ENCODE results near the gene E2F7.

The E2F7 gene

DNA sequence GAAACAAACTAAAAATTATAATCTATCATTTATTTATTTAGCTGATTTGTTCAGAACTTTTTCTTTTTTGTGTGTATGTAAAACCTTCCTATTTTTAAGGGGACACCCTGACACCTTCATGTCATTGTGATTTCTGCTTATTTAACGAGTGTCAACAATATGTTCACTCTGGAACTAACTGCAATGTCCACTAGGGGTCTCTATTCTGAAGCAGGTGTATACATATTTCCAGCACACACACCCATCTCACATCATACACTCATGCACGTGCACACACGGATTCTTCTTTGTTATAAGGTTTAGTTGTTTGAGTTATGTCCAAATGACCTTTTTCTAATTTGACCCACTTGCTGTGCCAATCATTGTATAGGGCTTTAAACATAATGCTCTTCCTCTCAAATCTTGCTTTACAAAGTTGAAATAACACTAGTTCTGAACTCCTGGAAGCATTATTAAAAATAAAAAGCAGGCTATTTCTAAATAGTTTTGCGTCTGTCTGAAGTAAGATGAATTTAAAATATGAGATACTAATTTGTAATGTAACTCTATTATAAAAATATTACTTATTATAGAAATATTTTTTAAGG, 15.5 kb downstream of the E2F7 start:
- H3K4me3 Mint-ChIP-seq, result no peak overlapping the region
- H3K36me3 Mint-ChIP-seq, result no peaks in the 10 kb centered on the region
- ATAC-seq (replicated peaks) (peak; percentile 93 to 97), DNase-seq (no peak)
- peaks cover 0 to 2% of the 10 kb centered on the region in 2 donors for H3K4me1 Mint-ChIP-seq
- H3K27ac Mint-ChIP-seq, result no peak overlapping the region
- no peaks in the 10 kb centered on the region for H3K27me3 Mint-ChIP-seq
- no peaks in the 10 kb centered on the region for H3K9me3 Mint-ChIP-seq

DNA sequence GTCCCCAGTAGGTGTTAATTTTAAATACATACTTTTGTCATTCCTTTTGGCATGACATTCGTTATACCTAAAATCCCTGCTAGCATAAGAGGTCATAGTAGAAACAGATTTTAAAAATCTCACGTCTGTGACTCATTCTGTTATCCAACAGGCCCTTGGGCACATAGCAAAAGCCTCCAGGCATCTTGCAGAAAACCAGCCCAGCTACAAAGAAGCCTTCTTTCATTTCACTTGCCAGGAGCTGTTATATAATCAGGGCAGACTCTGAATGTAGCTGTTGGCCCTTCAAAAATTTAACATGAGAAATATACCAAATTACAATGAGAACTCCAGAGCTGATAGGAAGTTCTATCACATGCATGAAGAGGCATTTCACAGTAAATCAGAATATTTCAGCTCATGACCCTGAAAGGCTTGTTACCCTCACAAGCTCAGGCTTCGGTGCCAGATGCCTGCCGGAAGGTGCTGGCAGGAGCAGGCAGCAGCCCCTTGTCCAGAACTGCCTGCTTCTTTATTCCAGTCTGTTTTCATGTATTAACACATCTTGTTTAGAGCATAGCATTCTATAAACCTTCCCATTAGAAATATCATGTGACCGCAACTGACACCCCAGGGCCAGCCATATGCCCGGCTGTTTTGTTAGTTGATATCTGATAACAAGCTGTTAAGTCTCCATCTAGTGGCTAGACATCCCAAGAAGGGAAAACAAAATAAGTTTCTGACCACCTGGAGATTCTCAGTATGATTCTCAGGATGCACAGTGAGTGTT, 17.8 kb downstream of the E2F7 start:
- DNase-seq (no peak), ATAC-seq (replicated peaks) (no peak)
- Mint-ChIP-seq H3K4me3 (no peak overlapping the region), H3K27ac (no peak overlapping the region), H3K4me1 (peaks cover 8 to 11% of the 10 kb centered on the region in 2 donors), H3K27me3 (no peaks in the 10 kb centered on the region), H3K9me3 (no peaks in the 10 kb centered on the region), H3K36me3 (no peaks in the 10 kb centered on the region)

DNA sequence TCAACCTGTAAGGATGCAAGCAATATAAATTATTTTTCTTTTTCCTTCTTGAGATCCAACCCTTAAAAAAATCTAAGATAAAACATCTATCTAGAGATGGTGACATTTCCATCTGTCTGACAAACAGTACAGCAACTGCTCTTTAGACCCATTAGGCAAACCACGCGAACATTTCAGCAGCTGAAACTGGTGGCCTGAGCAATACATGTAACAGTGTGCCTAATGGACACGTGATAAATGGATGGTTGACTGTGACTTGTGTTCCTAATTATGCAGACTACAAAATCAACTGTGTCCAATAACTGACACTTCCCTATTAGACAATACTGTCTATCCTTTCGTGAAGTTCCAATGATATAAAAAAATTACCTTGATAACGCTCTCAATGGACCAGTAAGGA, 18.9 kb downstream of the E2F7 start:
- H3K4me1 Mint-ChIP-seq, result peaks cover 8 to 18% of the 10 kb centered on the region in 2 donors
- no peak for ATAC-seq (replicated peaks)

DNA sequence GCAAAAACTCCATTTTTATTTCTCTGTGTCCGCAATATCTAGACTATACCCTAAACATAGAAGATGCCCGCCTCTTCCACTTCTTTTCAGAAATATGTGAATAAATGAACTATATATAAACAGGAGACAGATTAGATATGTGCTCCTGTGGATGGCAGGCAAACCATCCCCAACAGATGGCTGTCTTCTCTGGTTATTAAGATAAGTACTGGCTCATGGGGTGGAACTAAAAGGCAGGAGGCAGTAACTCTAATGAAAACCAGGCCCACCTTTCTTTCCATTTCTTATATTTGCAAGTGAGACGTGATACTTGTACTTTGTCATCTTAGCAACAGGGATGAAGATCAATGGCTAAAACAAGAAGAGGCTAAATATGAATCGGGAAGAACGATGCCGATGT, 20.2 kb downstream of the E2F7 start:
- no peak overlapping the region for H3K27ac Mint-ChIP-seq
- DNase-seq (no peak), ATAC-seq (replicated peaks) (no peak)
- no peaks in the 10 kb centered on the region for H3K36me3 Mint-ChIP-seq
- H3K4me3 Mint-ChIP-seq, result no peak overlapping the region
- no peaks in the 10 kb centered on the region for H3K9me3 Mint-ChIP-seq
- H3K4me1 Mint-ChIP-seq, result peaks cover 8 to 18% of the 10 kb centered on the region in 2 donors
- H3K27me3 Mint-ChIP-seq, result no peaks in the 10 kb centered on the region

More for the DNA sequence above, 18.9 kb downstream of the E2F7 start:
- Mint-ChIP-seq H3K9me3 (no peaks in the 10 kb centered on the region), H3K4me3 (no peak overlapping the region), H3K27me3 (no peaks in the 10 kb centered on the region), H3K27ac (no peak overlapping the region), H3K36me3 (no peaks in the 10 kb centered on the region)
- no peak for DNase-seq

DNA sequence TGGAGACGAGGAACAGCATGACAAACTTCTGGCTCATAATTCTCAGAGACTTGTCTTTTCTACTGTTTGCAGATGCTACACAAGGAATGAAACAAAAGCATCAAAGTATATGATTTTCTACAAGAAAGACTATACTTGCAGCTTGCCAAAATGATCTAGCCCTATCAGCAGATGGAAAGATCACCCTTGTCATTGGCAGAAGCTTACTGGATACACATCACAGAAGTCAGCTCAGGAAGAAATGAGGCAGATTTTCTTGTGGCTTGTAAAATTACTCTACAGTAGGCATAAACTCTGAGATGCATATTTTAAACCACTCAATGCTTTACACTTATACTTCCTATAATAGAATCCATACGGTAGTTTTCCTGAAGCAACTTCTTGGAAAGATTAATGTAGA, 20.6 kb downstream of the E2F7 start:
- Mint-ChIP-seq H3K27ac (no peak overlapping the region), H3K9me3 (no peaks in the 10 kb centered on the region), H3K36me3 (no peaks in the 10 kb centered on the region), H3K27me3 (no peaks in the 10 kb centered on the region), H3K4me3 (no peak overlapping the region), H3K4me1 (peaks cover 6 to 18% of the 10 kb centered on the region in 2 donors)
- no peak for DNase-seq
- no peak for ATAC-seq (replicated peaks)

DNA sequence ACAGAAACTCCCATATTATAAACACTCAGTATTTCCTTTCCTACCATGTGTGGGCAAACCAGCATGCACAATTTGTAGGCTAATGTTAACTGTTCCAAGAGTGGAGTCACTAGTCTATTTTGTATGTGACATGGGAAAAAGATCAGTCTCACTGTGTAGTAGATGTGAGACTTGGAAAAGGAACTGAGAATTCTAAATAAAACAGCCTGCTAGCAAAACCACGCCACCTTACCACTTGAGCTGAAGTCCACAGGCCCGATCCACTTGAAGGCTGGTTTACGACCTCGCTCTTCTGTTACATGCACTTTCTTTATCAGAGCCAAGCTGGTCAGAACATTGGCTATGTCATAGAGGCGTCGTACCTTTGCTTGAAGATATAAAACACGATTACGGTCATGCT, 22.5 kb downstream of the E2F7 start:
- H3K27ac Mint-ChIP-seq, result no peak overlapping the region
- DNase-seq (no peak), ATAC-seq (replicated peaks) (peak; percentile 79 to 84)
- H3K36me3 Mint-ChIP-seq, result no peaks in the 10 kb centered on the region
- H3K9me3 Mint-ChIP-seq, result peaks cover 0 to 2% of the 10 kb centered on the region in 2 donors
- H3K4me3 Mint-ChIP-seq, result no peak overlapping the region
- H3K27me3 Mint-ChIP-seq, result no peaks in the 10 kb centered on the region
- H3K4me1 Mint-ChIP-seq, result peaks cover 6 to 18% of the 10 kb centered on the region in 2 donors

DNA sequence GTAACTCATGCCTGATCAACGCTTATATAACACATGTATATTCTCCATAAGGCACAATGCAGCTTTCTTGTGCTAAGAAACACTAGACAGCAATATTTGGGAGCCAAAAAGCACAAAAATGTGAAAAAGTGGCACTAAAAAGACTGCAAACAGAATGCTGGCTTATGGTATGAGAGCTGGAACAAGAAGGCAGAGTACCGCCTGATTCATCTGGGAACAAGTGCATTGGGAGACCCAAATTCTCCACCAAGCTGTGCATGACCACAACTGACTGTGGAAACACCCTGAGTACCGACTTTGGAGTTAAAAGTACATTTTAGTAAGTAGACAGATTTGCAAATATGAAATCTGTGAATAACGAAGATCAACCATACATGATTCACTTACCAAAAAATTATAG, 25.1 kb downstream of the E2F7 start:
- Mint-ChIP-seq H3K4me3 (no peak overlapping the region), H3K27ac (no peak overlapping the region), H3K9me3 (peaks cover 4% of the 10 kb centered on the region in 2 donors), H3K4me1 (peaks cover 6 to 18% of the 10 kb centered on the region in 2 donors), H3K36me3 (no peaks in the 10 kb centered on the region), H3K27me3 (no peaks in the 10 kb centered on the region)
- DNase-seq, result no peak
- no peak for ATAC-seq (replicated peaks)

DNA sequence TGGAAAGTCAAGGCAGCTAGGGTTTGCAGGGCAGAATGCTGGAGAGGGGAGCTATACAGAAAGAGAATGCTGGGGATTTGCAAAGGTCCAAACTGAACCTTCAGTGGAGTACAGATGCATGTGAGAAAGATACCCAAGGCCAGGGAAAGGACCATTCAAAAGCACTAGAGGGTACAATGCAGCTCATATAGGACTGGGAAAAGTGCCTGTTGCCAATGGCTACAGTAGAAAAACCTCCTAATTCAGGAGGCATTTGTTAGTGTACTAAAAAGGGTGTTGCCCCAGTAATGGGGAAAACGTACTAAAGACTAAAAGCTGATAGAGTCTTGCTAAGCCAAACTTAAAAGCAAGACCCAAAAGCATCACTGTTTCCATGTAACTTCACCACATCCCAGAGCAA, 30.1 kb downstream of the E2F7 start:
- Mint-ChIP-seq H3K4me1 (no peaks in the 10 kb centered on the region), H3K27me3 (no peaks in the 10 kb centered on the region), H3K27ac (no peak overlapping the region), H3K4me3 (no peak overlapping the region), H3K9me3 (peaks cover 4% of the 10 kb centered on the region in 2 donors), H3K36me3 (no peaks in the 10 kb centered on the region)
- DNase-seq (no peak), ATAC-seq (replicated peaks) (no peak)

DNA sequence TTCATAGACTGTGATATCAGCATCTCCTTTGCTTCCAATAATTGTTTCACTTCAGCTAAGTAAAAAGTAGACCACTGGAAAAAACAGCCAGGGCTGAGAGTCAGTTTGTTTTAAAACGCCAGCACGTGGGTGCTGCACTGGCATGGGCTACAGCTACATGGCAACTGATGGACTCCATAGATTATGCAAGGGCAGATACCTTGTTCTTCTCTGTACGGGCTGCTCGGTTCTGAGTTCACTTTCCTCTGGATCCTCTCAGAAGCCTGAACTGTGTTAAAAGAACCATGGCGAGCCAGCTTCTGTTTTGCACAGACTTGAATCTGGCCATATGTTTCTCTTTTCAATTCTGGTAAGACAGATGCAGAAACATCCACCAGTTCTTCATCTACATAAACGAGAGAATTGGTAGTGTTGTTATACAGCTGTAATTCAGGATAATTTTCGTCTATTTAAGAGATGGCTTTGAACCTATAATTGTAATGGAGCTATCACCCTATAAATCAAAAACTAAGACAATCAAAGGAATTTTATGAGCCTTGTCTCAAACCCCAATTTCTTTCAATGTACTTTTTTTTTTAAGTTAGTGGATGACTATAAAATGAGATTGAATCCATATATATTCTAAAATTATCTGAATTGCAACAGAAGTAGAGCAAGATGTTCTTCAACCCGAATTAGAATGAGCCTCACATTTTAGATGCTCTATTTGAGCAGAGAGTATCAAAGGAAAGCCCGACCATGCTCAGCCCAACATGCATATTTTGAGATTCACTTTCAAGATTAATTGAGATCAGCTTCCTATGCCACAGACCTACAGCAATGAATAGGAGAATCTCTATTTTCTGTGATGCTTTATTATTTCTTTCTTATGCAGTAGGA, 31.5 kb downstream of the E2F7 start:
- no peak overlapping the region for H3K27ac Mint-ChIP-seq
- no peaks in the 10 kb centered on the region for H3K4me1 Mint-ChIP-seq
- H3K4me3 Mint-ChIP-seq, result no peak overlapping the region
- peaks cover 4% of the 10 kb centered on the region in 2 donors for H3K9me3 Mint-ChIP-seq
- H3K36me3 Mint-ChIP-seq, result no peaks in the 10 kb centered on the region
- ATAC-seq (replicated peaks) (no peak), DNase-seq (no peak)
- no peaks in the 10 kb centered on the region for H3K27me3 Mint-ChIP-seq

DNA sequence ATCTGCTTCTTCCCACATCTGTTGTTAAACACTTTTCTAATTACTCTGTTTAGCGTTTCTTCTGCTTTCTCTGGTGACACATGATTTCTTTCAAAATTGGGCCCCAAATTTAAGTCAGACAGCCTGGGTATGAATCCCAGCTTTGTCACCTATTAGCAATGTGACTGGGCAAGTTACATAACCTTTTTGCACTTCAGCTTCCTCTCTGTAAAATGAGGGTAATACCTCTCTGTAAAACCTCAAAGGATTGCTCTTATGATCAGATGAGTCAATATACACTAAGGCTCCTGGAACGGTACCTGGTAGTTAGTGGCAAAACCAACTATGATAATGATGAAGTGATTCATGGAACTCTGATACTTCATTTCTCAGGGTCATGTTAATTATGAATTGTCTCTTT, 33.0 kb downstream of the E2F7 start:
- Mint-ChIP-seq H3K27me3 (no peaks in the 10 kb centered on the region), H3K4me1 (no peaks in the 10 kb centered on the region), H3K36me3 (no peaks in the 10 kb centered on the region), H3K9me3 (peaks cover under 1 to 2% of the 10 kb centered on the region in 2 donors), H3K4me3 (no peak overlapping the region), H3K27ac (no peak overlapping the region)
- no peak for ATAC-seq (replicated peaks)
- DNase-seq, result no peak

DNA sequence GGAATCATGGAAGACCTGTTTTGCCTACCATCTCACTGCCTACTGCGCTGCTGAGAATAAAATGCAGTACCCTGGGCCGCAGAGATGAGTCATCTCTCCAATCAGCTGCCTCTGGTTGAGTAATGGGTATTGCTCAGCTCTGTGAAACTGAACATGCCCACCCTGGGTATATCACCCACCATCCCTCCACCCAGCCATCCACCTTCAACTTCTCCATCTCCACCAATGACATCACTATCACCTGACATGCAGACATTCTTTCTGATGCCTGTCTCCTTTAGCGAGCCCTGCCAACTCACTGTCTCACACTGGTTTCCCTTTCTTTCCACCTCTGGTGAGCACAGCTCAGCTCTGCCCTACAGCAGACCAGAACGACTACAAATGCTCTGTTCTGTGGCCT, 33.6 kb downstream of the E2F7 start:
- Mint-ChIP-seq H3K4me3 (no peak overlapping the region), H3K27me3 (no peaks in the 10 kb centered on the region), H3K27ac (no peak overlapping the region), H3K9me3 (no peaks in the 10 kb centered on the region), H3K36me3 (no peaks in the 10 kb centered on the region), H3K4me1 (no peaks in the 10 kb centered on the region)
- no peak for DNase-seq
- no peak for ATAC-seq (replicated peaks)

DNA sequence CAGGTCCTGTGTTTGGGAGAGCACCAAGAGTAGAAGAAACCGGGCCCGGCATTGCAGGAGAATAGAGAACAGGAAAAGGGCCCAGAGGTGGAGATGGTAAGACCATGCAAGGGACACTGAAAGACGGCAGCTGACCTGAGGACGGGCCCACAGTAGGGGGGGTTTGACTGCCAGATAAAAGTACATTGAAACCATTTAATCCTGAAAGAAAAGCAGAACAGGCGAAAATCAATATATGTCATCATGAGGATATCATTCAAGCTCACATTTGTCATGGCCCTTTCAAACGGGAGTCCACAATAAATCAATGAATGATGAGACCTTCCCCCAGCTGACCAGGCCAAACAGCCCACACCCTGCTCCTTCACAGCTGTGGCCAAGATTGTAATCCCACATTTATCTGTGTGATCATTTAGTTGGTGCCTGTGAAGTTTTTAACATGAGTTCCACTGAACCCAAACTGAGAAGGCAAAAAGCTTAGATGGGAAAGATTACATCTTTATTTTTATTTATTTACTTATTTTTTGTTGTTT, 39.5 kb downstream of the E2F7 start:
- no peaks in the 10 kb centered on the region for H3K36me3 Mint-ChIP-seq

DNA sequence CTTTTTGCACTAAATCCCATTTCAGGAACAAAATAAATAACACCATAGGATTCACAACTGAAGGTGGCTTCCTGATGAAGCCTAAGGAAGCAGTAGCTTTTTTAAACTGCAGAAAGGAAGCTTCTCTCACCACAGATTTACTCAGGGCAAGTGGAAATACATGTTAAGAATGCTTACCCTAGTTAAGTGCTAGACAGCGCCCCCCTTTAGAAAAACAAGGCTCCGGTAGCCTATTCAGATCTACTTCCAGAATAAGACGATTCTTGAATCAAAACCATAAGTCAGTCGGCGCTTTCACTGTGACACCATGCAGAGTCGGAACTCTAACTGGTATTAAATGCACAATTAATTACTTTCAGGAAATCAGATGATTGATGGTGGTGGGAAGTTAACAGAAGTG, 41.9 kb downstream of the E2F7 start:
- no peaks in the 10 kb centered on the region for H3K4me1 Mint-ChIP-seq
- no peak overlapping the region for H3K4me3 Mint-ChIP-seq
- no peak overlapping the region for H3K27ac Mint-ChIP-seq
- no peak for DNase-seq
- no peaks in the 10 kb centered on the region for H3K9me3 Mint-ChIP-seq
- no peaks in the 10 kb centered on the region for H3K27me3 Mint-ChIP-seq
- no peak for ATAC-seq (replicated peaks)
- H3K36me3 Mint-ChIP-seq, result no peaks in the 10 kb centered on the region

More for the DNA sequence above, 39.5 kb downstream of the E2F7 start:
- DNase-seq (no peak), ATAC-seq (replicated peaks) (no peak)
- Mint-ChIP-seq H3K4me3 (no peak overlapping the region), H3K9me3 (no peaks in the 10 kb centered on the region), H3K27me3 (no peaks in the 10 kb centered on the region), H3K4me1 (no peaks in the 10 kb centered on the region), H3K27ac (no peak overlapping the region)

DNA sequence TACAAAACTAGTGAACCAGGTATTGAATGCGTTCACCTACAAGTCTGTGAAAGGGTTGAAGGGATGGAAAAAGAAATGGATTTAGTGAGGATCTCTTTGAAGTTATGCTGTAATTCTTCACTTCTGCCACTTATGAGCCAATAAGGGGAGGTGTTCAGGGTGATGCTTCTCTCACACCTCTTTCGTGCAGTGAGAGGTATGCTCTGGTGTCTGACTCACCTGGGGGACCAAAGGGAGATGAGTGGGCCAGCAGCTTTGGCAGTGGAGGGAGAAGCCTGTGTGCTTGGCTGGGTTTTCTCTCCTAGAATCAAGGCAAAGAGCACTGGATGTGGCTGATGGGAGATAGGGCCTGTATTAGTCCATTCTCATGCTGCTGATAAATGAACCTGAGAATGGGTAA, 45.4 kb downstream of the E2F7 start:
- no peaks in the 10 kb centered on the region for H3K9me3 Mint-ChIP-seq
- DNase-seq (no peak), ATAC-seq (replicated peaks) (no peak)
- H3K27me3 Mint-ChIP-seq, result no peaks in the 10 kb centered on the region
- H3K36me3 Mint-ChIP-seq, result no peaks in the 10 kb centered on the region
- no peak overlapping the region for H3K27ac Mint-ChIP-seq
- H3K4me3 Mint-ChIP-seq, result no peak overlapping the region
- no peaks in the 10 kb centered on the region for H3K4me1 Mint-ChIP-seq

Measured in stimulated activated naive B cell treated with anti-CD40 and anti-IgM and Interleukin-4, amounts not matched to agents 10 μg/mL and 1 μg/mL and 100 μg/mL, for 72 hours (primary cell).